Natural killer cell (primary cell): ENCODE measurements around the gene TTLL4. TPM values are rescaled to one million over a fixed set of nuclear protein-coding genes. Genes with fewer than 3 reads are reported as not detected.

Experiments used
- ATAC-seq, 3 donors: fragments of 150-1000 bp in 2 of 3; fragments of 200-7000 bp in 1 of 3; cut with Tn5 transposase; 1 replicate in 1 of 3; 2 replicates in 2 of 3; pipeline ENCODE4 v1.10.0; 2021; ENCODE audit warnings: mild to moderate bottlenecking in 2 of 3, moderate library complexity in 2 of 3
- DNase-seq, 2 donors: peaks; one replicate each; pipeline versions ENCODE4 v3.0.0 to v3.0.0-alpha.2; 2013 to 2021; ENCODE audit warnings: mixed read lengths in 1 of 2
- H3K27ac ChIP-seq: one replicate; pipeline ENCODE4 v1.5.1; 2013; ENCODE audit warnings: mild to moderate bottlenecking, low read length
- H3K27me3 ChIP-seq: one replicate; pipeline ENCODE4 v1.6.1; 2013; ENCODE audit warnings: low read length; ENCODE audit not compliant: control insufficient read depth, insufficient read depth
- H3K36me3 ChIP-seq: one replicate; pipeline ENCODE4 v1.6.1; 2013; ENCODE audit warnings: low read length; ENCODE audit not compliant: control insufficient read depth, insufficient read depth
- H3K4me1 ChIP-seq: one replicate; pipeline ENCODE4 v1.6.1; 2013; ENCODE audit warnings: low read length; ENCODE audit not compliant: control insufficient read depth, insufficient read depth
- H3K4me3 ChIP-seq: one replicate; pipeline ENCODE4 v1.5.1; 2013; ENCODE audit warnings: low read length
- H3K9me3 ChIP-seq: one replicate; pipeline ENCODE4 v1.6.1; 2013; ENCODE audit warnings: low read length; ENCODE audit not compliant: control insufficient read depth, insufficient read depth
- H3K27ac Mint-ChIP-seq, 2 donors: one replicate each; pipeline ENCODE4 v1.8.0; 2022; ENCODE audit warnings: mild to moderate bottlenecking in 2 of 2, mixed read lengths in 2 of 2, moderate library complexity in 1 of 2
- H3K27me3 Mint-ChIP-seq, 2 donors: one replicate each; pipeline ENCODE4 v1.8.0; 2022; ENCODE audit warnings: low read depth in 2 of 2, mixed read lengths in 2 of 2
- H3K36me3 Mint-ChIP-seq: one replicate; pipeline ENCODE4 v1.8.0; 2022; ENCODE audit warnings: mixed read lengths
- H3K4me1 Mint-ChIP-seq, 2 donors: one replicate each; pipeline ENCODE4 v1.8.0; 2022; ENCODE audit warnings: mixed read lengths in 2 of 2
- H3K4me3 Mint-ChIP-seq: one replicate; pipeline ENCODE4 v1.8.0; 2022; ENCODE audit warnings: mild to moderate bottlenecking, moderate library complexity, mixed read lengths
- H3K9me3 Mint-ChIP-seq, 2 donors: one replicate each; pipeline ENCODE4 v1.8.0; 2022; ENCODE audit warnings: mixed read lengths in 2 of 2
- CTCF ChIP-seq: fragments of 200-600 bp; IDR thresholded peaks from one replicate; pipeline ENCODE4 v1.8.0; 2022; ENCODE audit warnings: antibody characterized with exemption
- WGBS: methylation state at CpG from one replicate; pipeline ENCODE4 v1.1.7; 2013; ENCODE audit warnings: missing lambda C conversion rate; ENCODE audit not compliant: insufficient coverage; 5-methylcytosine and 5-hydroxymethylcytosine counted together
- intact Hi-C: fragments of 100-400 bp; cut with micrococcal nuclease; formaldehyde crosslinking; loops from one replicate; pipeline ENCODE4 v1.14.2; 2022
- total RNA-seq, 4 donors: library from RNA; stranded (reverse); fragments of 120-200 nt in 1 of 4; gene quantifications; one replicate each; pipeline versions ENCODE4 v1.2.3 to v1.2.4, GENCODE V29; 2013 to 2022

The TTLL4 gene
- total RNA-seq, 3 donors from 2014 or later (not counting 1 experiment from before 2014, with no cell fraction given): 20.2 to 25.5 (median 22.8) TPM

GRCh38 chr2:218720048-218721041 lies 9.7 kb downstream of the TTLL4 start:
- Mint-ChIP-seq H3K36me3 (no peaks in the 10 kb centered on the region), H3K27me3 (no peaks in the 10 kb centered on the region), H3K4me3 (no peak overlapping the region), H3K27ac (no peak overlapping the region), H3K4me1 (peaks cover 16 to 23% of the 10 kb centered on the region in 2 donors), H3K9me3 (no peaks in the 10 kb centered on the region)
- no peak for TF ChIP-seq CTCF
- 92% methylated on average over 19 of the region's 19 CpGs for WGBS
- no peaks in the 10 kb centered on the region for H3K4me1 ChIP-seq
- intact Hi-C loops: no loop called here
- H3K4me3 ChIP-seq: no peak overlapping the region
- H3K36me3 ChIP-seq: peaks cover 5% of the 10 kb centered on the region
- ATAC-seq (no peak), DNase-seq (no peak)
- H3K27me3 ChIP-seq: no peaks in the 10 kb centered on the region
- H3K27ac ChIP-seq: no peak overlapping the region
- H3K9me3 ChIP-seq: no peaks in the 10 kb centered on the region

GRCh38 chr2:218721488-218721887 lies 10.9 kb downstream of the TTLL4 start:
- H3K27me3 Mint-ChIP-seq: no peaks in the 10 kb centered on the region
- Histone ChIP-seq H3K36me3 (no peaks in the 10 kb centered on the region), H3K4me1 (no peaks in the 10 kb centered on the region), H3K27me3 (no peaks in the 10 kb centered on the region), H3K27ac (no peak overlapping the region), H3K4me3 (no peak overlapping the region), H3K9me3 (peaks cover 2% of the 10 kb centered on the region)
- DNase-seq (no peak), ATAC-seq (no peak)
- no peak overlapping the region for H3K4me3 Mint-ChIP-seq
- no peak overlapping the region for H3K27ac Mint-ChIP-seq
- no peak for TF ChIP-seq CTCF
- intact Hi-C loops: no loop called here
- H3K4me1 Mint-ChIP-seq: peaks cover 16 to 23% of the 10 kb centered on the region in 2 donors
- H3K36me3 Mint-ChIP-seq: peaks cover 7% of the 10 kb centered on the region
- H3K9me3 Mint-ChIP-seq: peaks cover 2 to 5% of the 10 kb centered on the region in 2 donors

- Mint-ChIP-seq H3K27me3 (no peaks in the 10 kb centered on the region), H3K9me3 (peaks cover 2 to 5% of the 10 kb centered on the region in 2 donors), H3K4me3 (no peak overlapping the region), H3K4me1 (peaks cover 16 to 23% of the 10 kb centered on the region in 2 donors), H3K36me3 (peaks cover 8% of the 10 kb centered on the region), H3K27ac (no peak overlapping the region)
- H3K9me3 ChIP-seq: peaks cover 7% of the 10 kb centered on the region
- no peaks in the 10 kb centered on the region for H3K4me1 ChIP-seq
- no peak for ATAC-seq
- no peaks in the 10 kb centered on the region for H3K27me3 ChIP-seq
- WGBS: 100% methylated on average over 1 of the region's 2 CpGs
- intact Hi-C loops: no loop called here
- no peak overlapping the region for H3K27ac ChIP-seq
- no peak overlapping the region for H3K4me3 ChIP-seq
- TF ChIP-seq CTCF: no peak
- DNase-seq: no peak
- H3K36me3 ChIP-seq: no peaks in the 10 kb centered on the region
These were observed 11.3 kb downstream of the TTLL4 start for GRCh38 chr2:218721934-218722333.
